ENCODE results near the gene ERLIN1. TPM values are rescaled to one million over a fixed set of nuclear protein-coding genes. Genes with fewer than 3 reads are reported as not detected.

Gene ERLIN1
- 8.3 TPM for total RNA-seq
- long read RNA-seq, transcript ERLIN1-202 (12 exons, 1,453 nt): major isoform, 11 of 16 reads
- long read RNA-seq, partial matches to known transcripts: 1 of 16 reads
- long read RNA-seq, other reads (novel, unspliced or antisense): 4 of 16 reads

GRCh38 chr10:100185364-100186252, at the start of gene ERLIN1:
Gene ERLIN1 (minus strand): TSS chr10:100186029. CDS start chr10:100185626, 403 bp downstream.
- Histone ChIP-seq H3K36me3 (peaks cover 45% of the 10 kb centered on the region), H3K27me3 (ENCODE audit: low read depth) (no peaks in the 10 kb centered on the region), H3K4me3 (peak within 1 kb of the TSS; percentile 92), H3K9me3 (replicated peaks) (no peaks in the 10 kb centered on the region), H3K4me1 (peaks cover 48% of the 10 kb centered on the region), H3K27ac (replicated peaks) (peak within 1 kb of the TSS; percentile 87)
- no peak for TF ChIP-seq CTCF (IDR thresholded peaks at IDR 0.05; ENCODE audit: borderline replicate concordance)
- peak; percentile 93 for DNase-seq
- intact Hi-C loops (cut with micrococcal nuclease): no loop called here

- Histone ChIP-seq H3K4me1 (peaks cover 29% of the 10 kb centered on the region), H3K4me3 (no peak overlapping the region), H3K27ac (replicated peaks) (no peak overlapping the region), H3K36me3 (peaks cover 58% of the 10 kb centered on the region), H3K27me3 (ENCODE audit: low read depth) (no peaks in the 10 kb centered on the region), H3K9me3 (replicated peaks) (no peaks in the 10 kb centered on the region)
- TF ChIP-seq CTCF (IDR thresholded peaks at IDR 0.05; ENCODE audit: borderline replicate concordance): no peak
- no peak for DNase-seq
- intact Hi-C loops (cut with micrococcal nuclease): no loop called here
These were observed 46.3 kb upstream of the ERLIN1 start for GRCh38 chr10:100232101-100232500.

DNA sequence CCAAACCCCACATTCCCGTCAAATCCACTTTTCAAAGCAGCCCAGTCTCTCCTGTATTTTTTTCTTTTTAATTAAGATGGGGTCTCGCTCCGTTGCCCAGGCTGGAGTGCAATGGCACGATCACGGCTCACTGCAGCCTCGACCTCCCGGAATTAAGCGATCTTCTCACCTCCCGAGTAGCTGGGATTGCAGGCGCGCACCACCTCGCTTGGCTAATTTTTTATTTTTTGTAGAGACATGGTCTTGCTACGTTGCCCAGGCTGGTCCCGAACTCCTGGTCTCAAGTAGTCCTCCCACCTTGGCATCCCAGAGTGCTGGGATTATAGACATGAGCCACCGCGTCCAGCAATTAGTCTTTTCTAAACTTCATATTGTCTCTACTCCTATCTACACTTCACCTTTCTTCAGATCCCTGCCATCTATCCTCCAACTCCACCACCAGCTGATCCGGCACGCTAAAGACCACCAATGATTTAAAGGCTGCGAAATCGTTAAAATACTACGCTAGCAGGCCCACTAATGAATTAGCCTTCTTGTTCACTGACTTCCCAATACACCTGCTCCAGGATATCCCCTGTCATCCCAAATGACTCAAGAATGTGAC, 44.1 kb upstream of the ERLIN1 start:
- DNase-seq: no peak
- no peak for TF ChIP-seq CTCF (IDR thresholded peaks at IDR 0.05; ENCODE audit: borderline replicate concordance)
- intact Hi-C loops (cut with micrococcal nuclease): no loop called here
- Histone ChIP-seq H3K36me3 (peaks cover 45% of the 10 kb centered on the region), H3K4me1 (peaks cover 30% of the 10 kb centered on the region), H3K4me3 (peak overlapping the region; percentile 97), H3K9me3 (replicated peaks) (no peaks in the 10 kb centered on the region), H3K27ac (replicated peaks) (peak overlapping the region; percentile 83), H3K27me3 (ENCODE audit: low read depth) (no peaks in the 10 kb centered on the region)

DNA sequence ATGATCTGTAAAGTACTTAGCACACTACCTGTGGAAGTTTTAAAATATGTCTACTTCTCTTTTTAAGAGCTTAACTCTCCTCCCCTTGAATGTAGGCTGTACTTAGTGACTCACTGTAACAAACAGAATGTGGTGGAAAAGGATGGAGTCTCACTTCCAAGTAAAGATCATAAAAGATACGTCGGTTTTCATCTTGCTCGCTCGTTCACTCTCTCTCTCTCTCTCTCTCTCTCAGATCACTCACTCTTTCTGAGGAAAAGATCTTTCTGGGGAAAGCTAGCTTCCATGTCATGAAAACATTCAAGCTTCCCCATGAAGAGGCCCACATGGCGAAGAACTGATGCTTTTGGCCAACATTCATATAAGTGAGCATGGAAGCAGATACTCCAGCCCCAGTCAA, 38.0 kb upstream of the ERLIN1 start:
- intact Hi-C loops (cut with micrococcal nuclease): no loop called here
- Histone ChIP-seq H3K27ac (replicated peaks) (no peak overlapping the region), H3K4me1 (peaks cover 18% of the 10 kb centered on the region), H3K4me3 (no peak overlapping the region), H3K36me3 (peaks cover 69% of the 10 kb centered on the region), H3K27me3 (ENCODE audit: low read depth) (no peaks in the 10 kb centered on the region), H3K9me3 (replicated peaks) (no peaks in the 10 kb centered on the region)
- no peak for DNase-seq
- TF ChIP-seq CTCF (IDR thresholded peaks at IDR 0.05; ENCODE audit: borderline replicate concordance): no peak

DNA sequence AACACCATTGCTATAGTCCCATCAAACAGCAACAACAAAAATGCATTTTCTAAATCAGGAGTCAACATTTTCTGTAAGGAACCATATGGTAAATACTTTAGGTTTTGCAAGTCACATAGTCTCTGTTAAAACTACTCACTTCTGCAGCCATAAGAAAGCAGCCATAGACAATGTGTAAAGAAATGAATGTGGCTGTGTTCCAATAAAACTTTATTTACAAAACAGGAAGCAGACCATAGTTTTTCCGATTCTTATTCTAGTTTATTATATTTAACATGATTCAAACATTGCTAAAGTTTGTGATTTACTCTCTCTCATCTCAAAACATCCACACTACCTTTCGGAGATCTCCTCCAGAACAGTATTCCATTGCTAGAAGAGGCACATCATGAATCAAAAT, 36.7 kb upstream of the ERLIN1 start:
- peaks cover 82% of the 10 kb centered on the region for H3K36me3 ChIP-seq
- TF ChIP-seq CTCF (IDR thresholded peaks at IDR 0.05; ENCODE audit: borderline replicate concordance): no peak
- H3K9me3 ChIP-seq (replicated peaks): no peaks in the 10 kb centered on the region
- H3K4me3 ChIP-seq: no peak overlapping the region
- no peaks in the 10 kb centered on the region for H3K27me3 ChIP-seq (ENCODE audit: low read depth)
- intact Hi-C loops (cut with micrococcal nuclease): no loop called here
- no peak for DNase-seq
- H3K4me1 ChIP-seq: peaks cover 5% of the 10 kb centered on the region
- no peak overlapping the region for H3K27ac ChIP-seq (replicated peaks)
